ENCODE measurements around the gene ATF4.

ATF4 gene

GRCh38 chr22:39556970-39557841 is 36.8 kb downstream of the ATF4 start:
- no peak for DNase-seq

GRCh38 chr22:39558254-39558727 is 37.9 kb downstream of the ATF4 start:
- no peak for DNase-seq

- no peak for DNase-seq
Observed at GRCh38 chr22:39558950-39559349, 38.6 kb downstream of the ATF4 start.

GRCh38 chr22:39559456-39560105 is 39.2 kb downstream of the ATF4 start:
- DNase-seq: no peak

DNA sequence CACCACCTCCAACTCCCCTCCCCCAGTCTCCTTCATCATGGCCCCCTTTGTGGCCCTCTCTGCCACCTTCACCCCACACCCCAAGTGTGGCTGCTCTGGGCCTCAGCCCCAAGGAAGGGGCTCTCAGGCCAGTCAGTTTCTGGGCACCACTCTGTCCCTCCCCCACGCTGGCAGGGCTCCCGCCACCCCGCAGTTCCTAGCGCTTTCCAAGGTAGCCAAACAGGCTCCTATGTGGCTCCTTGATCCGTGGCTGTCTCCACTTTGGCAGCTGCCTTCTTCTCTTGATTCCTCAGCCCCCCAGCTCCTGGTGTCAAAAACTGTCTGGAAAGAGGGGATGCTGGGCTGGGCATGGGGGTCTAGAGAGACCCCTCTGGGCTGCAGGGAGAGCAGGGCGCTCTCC is 39.8 kb downstream of the ATF4 start:
- no peak for DNase-seq

- DNase-seq: no peak
Observed at GRCh38 chr22:39562839-39563489, 42.6 kb downstream of the ATF4 start.

- DNase-seq: no peak
Observed at GRCh38 chr22:39563571-39564428, 43.4 kb downstream of the ATF4 start.

DNA sequence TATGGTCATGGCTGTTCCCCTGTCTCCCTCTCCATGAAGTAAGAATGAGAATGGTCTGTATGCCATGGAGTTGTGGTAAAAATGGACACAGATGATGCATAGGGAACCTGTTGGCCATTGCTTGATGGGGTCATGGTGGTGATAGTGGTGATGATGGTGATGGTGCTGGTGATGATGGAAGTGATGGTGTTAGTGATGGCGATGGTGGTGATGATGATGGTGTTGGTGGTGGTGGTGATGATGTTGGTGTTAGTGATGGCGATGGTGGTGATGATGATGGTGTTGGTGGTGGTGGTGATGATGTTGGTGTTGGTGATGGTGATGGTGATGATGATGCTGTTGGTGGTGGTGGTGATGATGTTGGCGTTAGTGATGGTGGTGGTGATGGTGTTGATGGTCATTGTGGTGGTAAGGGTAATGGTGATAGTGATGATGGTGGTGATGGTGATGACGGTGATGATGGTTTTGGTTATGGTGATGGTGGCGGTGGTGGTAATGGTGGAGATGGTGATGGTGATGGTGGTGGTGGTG is 45.1 kb downstream of the ATF4 start:
- DNase-seq: no peak

DNA sequence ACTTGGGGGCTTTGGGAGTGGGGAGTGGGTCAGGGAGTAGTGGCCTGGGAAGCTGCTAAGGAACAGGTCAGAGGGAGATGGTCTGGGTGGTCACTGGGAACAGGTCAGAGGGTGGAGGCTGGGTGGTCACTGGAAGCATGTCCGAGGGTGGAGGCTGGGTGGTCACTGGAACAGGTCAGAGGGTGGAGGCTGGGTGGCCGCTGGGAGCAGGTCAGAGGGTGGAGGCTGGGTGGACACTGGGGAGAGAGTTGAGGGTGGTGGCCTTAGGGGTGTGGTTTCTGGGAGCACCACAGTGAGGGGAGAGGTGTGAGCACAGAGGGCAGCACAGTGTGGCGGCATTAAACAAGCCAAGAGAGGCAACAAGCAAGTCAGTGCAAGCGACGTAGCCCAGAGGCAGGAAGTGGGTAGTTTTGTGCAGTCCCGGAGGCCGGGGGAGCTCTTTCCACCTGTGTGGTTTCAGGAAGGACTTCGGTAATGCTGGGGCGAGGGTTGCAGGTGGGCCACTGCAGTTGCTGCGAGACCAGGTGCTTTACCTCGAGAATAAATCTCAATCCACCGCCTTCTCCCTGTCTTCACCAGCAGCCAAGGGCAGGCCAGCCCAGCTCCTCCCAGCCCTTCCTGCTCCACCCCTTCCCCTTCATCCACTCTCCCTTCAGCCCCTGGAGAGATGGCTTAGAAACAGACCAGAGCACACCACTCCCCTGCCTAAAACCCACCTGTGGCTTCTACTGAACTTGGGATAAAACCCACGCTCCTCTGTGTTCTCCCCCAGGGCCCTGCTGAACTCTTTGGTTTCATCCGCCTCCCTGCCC is 47.0 kb downstream of the ATF4 start:
- DNase-seq: no peak

DNA sequence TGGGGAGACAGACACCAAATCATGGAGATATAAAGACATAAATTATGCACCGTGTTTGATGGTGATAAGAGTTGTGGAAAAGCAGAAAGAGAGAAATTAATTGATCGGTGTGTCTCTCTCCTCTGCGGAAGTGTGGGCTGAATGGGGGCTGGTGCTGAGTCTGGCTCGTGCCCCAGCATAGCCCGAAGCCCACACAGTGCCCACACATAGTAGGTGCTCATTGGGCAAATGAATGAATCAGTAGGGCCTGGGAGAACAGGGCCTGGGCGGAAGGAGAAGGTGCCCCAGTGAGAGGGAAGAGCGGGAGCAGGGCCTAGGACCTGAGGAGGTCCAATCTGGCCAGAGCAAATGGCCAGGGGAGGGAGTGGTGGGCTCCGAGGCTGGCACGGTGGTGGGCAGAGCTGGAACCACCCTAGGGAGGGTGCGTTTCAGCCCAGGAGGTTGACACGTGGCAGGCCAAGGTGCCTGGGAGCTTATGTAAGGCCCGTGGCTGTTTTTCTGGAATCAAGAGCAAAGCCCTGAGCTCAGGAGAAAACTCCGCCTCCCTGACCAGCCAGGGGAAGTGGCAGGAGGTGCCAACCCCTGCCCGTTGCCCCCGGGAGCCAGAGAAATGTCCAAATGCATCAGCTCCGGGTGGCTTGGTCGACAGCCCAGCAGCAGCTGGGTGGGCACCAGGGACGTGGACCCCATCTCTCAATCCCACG is 48.1 kb downstream of the ATF4 start:
- DNase-seq: no peak

- no peak for DNase-seq
Observed at GRCh38 chr22:39569066-39569465, 48.7 kb downstream of the ATF4 start.

DNA sequence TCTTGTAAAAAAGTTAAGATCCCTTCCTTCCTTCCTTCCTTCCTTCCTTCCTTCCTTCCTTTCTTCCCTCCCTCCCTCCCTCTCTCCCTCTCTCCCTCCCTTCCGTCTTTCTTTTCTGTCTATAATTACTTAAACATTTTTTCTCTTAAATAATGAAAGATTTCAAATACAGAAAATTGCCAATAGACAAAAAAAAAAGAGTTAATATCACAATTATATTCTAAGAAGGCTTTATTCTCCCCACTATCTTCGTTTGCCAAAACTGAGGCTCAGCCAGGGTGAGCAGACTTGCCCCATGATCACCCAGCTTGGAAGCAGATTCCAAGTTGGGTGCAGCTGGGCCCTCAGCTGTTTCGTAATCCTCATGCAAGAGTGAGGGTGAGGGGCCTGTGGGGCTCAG is 49.9 kb downstream of the ATF4 start:
- DNase-seq: no peak

- DNase-seq: no peak
Observed at GRCh38 chr22:39570665-39571064, 50.3 kb downstream of the ATF4 start, which contains the start of gene CACNA1I. Gene CACNA1I (plus strand): TSS chr22:39570753. CDS start chr22:39570753, 0 bp downstream.

GRCh38 chr22:39571538-39571937 is 51.2 kb downstream of the ATF4 start:
- no peak for DNase-seq

All from right kidney (tissue), 1 donor.